T-helper 2 cell treated with Interferon-gamma antibody and Interleukin-4, amounts not matched to agents 100 ng/mL and 5 ng/mL, for 36 hours (primary cell): ENCODE results near the gene EDEM3. TPM values are rescaled to one million over a fixed set of nuclear protein-coding genes. Genes with fewer than 3 reads are reported as not detected.
"Not testable (repeated sequence)": the region's sequence is repeated elsewhere in the genome, so short reads cannot be mapped to it uniquely, and the experiment has no call there.

Experiments
- intact Hi-C: fragments of 100-400 bp; cut with micrococcal nuclease; formaldehyde crosslinking; loops from one replicate; pipeline ENCODE4 v1.15.1; 2023
- total RNA-seq: library from RNA; stranded (reverse); gene quantifications from 2 replicates; pipeline ENCODE4 v1.2.3, GENCODE V29; 2022

The EDEM3 gene
- total RNA-seq, 1 donor from 2014 or later, result 48.9 TPM

DNA sequence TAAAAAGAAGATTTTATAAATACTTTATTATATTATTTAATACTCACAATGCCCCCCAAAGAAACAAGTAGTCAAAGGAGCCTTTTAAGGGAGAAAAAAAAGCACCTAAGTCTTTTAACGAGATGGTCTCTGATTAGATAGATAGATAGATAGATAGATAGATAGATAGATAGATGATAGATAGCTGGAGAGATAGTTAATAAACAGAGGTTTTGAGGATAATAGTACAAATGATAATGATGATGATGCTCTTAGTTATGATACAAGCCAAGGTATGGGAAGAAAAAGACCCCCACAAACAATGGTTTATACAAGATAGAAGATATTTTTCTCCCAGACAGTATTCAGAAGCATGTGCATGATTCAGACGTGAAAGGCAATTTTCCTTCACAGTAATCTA, 14.6 kb upstream of the EDEM3 start:
- intact Hi-C loops, result no loop called here

DNA sequence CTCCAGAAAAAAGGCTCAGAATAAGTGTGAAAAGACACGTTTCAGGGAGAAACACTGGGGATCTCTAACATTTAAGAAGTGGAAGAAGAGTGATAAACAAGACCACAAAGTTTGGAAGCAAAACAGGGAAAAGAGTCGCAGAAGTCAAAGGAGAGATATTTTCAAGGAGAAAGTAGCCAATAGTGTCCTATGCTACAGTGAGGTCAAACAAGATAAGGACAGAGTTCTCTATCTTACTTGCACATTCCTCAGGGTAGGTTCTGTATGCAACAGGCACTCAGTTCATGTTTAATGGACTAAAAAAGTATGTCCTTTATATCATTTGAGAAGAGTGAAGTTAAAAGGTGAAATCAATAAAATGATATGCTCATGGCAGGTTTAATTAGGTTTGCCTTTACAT, 13.8 kb upstream of the EDEM3 start:
- intact Hi-C loops, result no loop called here

DNA sequence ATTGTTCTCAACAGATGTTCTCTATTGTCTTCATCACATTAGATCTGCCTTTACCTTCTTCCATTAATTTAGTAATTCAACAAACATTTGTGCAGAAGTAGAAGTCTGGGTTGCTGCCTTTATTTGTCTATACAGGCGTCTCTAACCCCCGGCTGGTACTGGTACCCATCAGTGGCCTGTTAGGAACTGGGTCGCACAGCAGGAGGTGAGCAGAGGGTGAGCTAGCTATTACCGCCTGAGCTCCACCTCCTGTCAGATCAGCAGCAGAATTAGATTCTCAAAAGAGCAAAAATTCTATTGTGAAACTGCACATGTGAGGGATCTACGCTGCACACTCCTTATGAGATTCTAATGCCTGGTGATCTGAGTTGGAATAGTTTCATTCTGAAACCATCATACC, 12.9 kb upstream of the EDEM3 start:
- intact Hi-C loops, result no loop called here

DNA sequence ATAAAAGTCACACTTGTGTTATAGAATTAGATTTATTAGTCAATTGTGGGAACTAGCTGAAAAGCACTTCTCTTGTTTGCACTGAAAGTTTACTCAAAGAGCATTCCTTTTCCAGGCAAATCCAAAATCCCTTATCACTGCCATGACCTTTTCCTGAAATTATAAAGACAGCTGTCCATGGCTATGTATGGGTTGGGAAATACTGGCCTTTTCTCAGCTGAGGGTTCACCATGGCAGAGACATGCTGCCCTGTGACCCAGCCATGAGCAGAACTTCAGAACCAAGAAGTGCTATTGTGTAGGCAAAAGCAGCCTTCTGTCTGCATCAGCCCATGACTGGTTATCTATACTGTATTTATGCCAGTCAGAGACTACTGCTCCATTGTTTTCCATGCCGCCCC, 9.8 kb upstream of the EDEM3 start:
- intact Hi-C loops, result no loop called here

DNA sequence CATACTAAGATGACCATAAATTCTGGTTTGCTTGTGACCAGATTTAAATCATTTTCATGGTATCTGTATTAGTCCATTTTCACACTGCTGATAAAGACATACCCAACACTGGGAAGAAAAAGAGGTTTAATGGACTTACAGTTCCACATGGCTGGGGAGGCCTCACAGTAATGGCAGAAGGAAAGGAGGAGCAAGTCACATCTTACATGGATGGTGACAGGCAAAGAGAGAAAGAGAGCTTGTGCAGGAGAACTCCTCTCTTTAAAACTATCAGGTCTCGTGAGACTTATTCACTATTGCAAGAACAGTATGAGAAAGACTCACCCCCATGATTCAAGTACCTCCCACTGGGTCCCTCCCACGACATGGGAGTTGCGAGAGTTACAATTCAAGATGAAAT, 8.9 kb upstream of the EDEM3 start:
- intact Hi-C loops, result not testable (repeated sequence)

DNA sequence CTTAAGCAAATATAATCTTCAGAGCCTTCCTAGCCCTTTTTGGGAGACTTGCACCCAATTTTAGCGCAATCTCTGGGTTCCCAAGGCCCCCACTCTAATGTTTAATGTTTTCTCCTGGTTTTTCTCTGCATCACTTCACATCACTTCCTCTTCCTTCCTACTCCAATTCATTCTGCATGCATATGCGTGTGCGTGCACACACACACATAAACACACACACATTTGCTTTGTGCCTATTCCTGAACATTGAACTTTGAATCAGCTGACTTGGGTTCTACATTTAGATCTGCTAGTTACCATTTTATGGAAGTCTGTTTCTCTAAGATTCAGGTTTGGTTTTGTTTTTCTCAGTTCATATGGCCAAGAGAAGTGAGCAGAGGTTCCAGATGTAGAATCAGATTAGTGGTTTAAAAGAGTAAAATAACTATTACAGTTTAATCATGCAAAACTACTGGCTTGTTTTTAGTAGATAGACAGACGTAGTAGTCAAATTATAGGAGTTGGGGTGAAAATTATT, 7.4 kb upstream of the EDEM3 start:
- intact Hi-C loops, result no loop called here

DNA sequence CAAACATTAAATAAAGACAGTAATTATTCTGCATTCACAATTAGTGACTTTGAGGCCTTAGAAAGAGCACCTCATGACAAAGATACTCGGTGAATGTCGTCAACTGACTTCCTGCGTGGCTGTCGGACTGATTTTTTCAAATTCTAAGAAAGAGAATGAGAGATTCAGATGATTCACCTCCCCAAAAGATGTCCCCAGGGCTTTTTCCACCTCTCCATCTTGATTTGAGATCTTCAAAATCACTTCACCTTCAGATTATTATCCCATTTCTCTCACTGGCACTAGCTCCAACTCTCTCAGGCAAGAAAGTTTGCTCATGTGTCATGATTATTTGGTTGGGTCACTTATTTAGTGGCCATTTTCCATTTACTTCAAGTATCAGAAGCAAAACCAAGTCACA, 5.0 kb upstream of the EDEM3 start:
- intact Hi-C loops, result loop anchor here (5.0 to 10.0 kb wide), 3 partner anchors 83 to 805 kb away; partner anchors contain the start of gene TSEN15

DNA sequence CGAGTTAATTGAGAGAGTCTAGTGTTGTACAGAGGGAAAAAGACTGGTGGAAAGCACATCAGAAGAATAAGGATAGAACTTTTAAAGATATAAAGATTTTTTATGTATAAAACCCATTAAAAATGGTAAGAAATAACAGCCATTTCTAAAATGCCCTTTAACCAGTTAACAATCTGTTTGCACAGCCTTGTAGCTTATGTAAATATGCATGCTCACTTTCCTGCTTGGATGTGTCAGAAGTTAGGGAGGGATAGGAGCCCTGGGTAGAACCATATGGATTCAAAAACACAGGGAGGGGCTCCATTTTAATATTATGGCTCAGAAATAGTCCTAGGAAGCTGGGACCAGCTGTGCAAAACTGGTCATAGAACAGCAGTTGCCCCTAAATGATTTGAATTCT, 4.5 kb upstream of the EDEM3 start:
- intact Hi-C loops, result loop anchor here (5.0 to 10.0 kb wide), 3 partner anchors 83 to 804 kb away; partner anchors contain the start of gene TSEN15

DNA sequence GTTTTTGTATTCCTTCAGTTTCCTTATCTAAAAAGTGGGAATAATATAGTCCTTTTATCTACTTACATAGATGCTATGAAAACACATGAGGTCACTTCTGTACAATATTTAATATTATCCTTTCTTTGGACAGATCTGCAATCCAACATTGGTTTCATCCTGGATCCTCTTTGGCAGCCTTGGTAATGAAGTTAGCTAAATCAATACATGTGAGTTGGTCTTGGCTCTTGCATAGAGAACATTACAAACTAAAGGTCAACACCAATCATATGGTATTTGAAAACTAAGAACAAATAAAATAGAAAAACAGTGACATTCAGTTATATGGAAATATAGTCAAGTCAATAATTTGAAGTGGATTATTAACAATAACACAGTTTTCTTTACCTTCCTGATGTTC, 3.2 kb upstream of the EDEM3 start:
- intact Hi-C loops, result loop anchor here (5.0 to 10.0 kb wide), 3 partner anchors 84 to 803 kb away; partner anchors contain the start of gene TSEN15

DNA sequence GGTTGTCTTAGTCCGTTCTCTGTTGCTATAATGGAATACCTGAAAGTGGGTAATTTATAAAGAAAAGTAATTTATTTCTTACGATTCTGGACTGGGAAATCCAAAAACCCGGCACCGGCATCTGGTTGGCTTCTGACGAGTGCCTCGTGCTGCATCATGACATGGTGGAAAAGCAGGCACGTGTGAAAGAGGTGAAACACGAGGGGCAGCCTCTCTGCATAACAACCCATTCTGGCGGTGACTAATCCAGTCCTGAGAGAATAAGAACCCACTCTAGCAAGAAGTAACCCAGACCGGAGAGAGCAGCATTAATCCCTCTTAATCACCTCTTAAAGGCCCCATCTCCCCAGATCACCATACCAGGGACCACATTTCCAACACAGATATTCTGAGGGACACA, 2.7 kb upstream of the EDEM3 start:
- intact Hi-C loops, result loop anchor here (5.0 to 10.0 kb wide), 3 partner anchors 85 to 803 kb away; partner anchors contain the start of gene TSEN15

DNA sequence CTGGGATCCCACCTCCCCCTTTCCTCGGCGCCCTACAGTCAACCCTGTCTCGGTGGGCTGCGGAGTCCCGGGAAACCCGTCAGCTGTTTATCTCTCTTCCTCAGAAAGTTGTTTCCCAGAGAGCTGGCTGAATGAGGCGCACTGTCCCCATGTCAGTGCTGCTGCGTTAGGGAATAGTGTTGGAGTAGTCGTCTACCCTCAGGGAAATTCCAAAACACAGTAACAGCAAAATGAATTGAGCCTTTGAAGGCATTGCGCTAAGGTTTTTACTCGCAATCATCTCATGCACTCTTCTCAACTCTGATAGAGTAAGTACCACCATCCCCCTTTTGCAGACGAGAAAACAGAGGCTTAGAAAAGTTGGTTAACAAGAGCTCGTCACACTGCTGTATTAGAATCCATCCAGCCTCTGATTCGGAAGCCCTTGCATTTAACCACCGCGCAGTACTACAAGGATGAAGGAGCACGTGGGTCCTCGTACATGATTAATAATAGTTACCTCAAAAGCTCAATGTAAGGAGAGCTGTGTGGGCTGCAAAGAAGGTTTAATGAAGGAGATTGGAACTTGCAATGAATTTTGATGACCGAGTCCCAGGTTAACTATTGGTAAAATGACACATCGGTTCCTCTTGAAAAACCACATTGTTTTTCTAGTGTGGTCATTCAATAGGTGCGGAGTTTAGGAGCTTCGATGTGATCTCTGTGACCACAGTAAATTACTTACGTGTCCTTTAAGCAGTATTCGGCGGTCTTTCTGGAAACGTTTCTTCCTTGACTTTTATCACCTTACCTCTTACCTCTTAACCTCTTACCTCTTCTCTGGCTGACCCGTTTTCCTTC, 788 bp upstream of the EDEM3 start:
- intact Hi-C loops, result loop anchor here (1.0 to 10.0 kb wide), 9 partner anchors 12 to 1121 kb away; partner anchors contain the start of genes ARPC5, RNF2, SWT1 and TSEN15

DNA sequence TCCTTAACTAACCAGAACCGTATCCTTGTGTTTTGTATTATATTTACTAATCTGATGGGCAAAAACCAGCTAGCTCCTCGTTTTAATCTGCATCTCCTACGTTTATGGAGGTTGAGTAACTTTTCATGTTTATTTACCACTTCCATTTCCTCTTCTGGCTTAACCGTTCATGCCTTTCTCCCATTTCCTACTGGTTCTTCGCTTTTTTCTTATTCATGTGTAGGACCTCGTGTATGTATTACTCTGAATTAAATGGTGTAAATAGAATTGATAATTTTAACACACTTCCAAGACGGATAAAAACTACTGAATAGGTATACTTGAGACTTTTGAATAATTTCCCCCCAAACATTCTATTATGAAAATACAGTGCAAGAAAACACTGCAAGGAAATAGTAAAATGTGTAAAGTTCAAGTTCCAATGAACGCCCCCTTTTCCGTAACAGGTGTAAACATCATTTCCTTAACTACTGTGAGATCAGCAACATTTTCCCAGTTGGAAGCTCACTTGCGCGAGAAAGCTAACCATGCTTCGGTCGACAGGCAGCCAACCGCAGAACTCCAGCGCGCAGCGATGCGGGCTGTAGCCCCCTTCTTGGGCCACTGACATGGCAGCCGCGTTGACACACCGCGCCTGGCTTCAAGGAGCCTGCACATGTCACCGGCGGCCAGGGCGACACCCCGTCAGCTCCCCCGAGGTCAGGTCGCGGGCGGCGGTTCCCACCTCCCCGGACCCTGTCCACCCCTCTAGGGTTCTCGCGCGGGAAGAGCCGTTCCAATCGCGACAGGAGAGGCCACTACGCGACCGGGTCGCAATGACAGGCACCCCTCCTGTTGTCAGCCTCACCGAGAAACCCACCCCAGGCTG, 816 bp downstream of the EDEM3 start:
- intact Hi-C loops, result loop anchor here (1.0 to 10.0 kb wide), 11 partner anchors 51 to 1621 kb away; partner anchors contain the start of genes ARPC5, C1orf21, IVNS1ABP and NIBAN1

DNA sequence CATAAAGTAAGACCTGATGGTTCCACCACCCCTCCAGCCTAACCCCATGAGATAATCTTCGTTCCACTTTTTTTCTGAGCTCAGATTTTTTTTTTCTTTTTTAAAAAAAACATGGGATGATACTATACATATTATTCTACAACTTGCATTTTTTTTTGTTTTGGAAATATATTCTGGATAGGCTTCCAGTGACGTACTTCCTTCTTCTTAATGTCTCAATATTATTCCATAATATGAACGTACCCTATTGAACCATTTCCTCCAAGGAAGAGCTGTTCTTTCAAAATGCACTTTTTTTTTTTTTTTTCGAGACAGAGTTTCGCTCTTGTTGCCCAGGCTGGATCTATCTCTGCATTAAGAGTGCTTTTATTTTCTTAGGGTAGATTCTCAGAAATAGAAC, 1.5 kb downstream of the EDEM3 start:
- intact Hi-C loops, result loop anchor here (10.0 kb wide), 2 partner anchors 698 to 798 kb away; partner anchors contain the start of gene TSEN15

DNA sequence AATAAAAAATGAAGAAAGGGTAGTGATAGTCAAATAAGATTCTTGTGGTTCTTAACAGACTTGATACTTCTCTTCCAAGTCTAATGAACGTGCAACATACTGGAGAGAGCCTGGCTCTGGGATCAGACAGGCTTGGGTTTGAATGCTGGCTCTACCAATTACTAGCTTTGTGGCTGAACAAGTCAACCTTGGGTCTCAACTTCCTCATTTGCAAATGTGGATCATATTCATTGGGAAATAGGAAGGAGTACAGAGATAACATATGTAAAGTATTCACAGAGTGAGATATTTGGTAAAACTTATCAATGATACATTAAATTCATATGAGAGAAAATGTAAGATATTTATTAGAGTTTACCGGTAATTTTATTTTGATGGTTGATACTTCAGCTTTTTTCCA, 2.0 kb downstream of the EDEM3 start:
- intact Hi-C loops, result loop anchor here (10.0 kb wide), 2 partner anchors 698 to 798 kb away; partner anchors contain the start of gene TSEN15

DNA sequence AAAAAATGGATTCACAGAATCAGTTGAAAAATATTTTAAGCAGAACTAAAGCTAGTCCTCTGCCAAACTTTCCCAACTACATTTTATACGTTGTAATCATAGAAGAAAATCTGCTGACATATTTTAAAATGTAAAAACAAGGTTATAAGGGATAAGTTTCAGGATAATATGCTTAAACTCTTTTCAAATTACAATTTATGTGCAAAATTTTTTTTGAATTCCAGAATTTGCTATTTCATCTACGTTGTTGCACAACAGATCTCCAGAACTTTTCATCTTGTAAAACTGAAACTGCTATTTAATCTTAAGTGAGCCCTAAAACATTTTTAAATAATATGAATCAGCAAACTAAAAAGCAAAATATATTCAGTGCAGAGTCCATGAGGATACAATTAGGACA, 5.9 kb downstream of the EDEM3 start:
- intact Hi-C loops, result no loop called here

DNA sequence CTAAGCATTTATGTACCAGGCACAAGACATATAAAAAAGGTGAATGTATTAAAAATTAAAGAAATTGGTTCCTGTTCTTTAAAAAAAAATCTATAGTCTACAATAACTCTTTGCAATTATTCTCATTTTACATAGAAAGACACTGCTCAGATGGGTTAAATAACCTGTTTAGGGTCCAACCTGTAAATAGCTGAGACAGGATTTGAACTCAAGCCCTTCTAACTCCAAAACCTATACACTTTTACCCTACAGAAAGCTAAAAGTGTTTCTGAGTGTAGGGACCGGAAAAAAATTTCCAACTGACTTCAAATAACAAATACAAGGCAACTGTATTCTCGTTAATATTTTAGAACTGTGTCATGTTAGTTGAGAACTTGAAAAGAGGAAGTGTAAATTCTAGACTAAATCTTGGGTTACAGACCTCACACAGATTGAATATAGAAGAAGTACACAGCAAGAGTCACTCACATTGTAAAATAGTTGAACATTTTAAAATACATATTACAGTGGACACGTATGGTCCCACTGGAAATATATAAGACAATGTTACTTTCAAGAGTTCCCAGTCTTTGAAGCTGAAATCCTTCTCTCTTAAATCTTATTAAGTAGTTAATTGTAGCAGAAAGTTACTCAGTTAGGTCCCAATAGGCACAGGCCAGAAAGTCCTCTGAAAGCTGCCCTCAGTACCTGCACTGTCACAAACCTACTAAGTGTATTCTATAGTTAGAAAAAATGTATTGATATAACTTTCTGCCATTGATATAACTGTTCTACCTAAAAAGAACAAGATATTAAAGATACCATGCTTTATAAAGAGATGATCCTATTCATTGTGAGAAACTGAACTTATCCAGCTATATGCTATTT, 7.3 kb downstream of the EDEM3 start:
- intact Hi-C loops, result no loop called here

DNA sequence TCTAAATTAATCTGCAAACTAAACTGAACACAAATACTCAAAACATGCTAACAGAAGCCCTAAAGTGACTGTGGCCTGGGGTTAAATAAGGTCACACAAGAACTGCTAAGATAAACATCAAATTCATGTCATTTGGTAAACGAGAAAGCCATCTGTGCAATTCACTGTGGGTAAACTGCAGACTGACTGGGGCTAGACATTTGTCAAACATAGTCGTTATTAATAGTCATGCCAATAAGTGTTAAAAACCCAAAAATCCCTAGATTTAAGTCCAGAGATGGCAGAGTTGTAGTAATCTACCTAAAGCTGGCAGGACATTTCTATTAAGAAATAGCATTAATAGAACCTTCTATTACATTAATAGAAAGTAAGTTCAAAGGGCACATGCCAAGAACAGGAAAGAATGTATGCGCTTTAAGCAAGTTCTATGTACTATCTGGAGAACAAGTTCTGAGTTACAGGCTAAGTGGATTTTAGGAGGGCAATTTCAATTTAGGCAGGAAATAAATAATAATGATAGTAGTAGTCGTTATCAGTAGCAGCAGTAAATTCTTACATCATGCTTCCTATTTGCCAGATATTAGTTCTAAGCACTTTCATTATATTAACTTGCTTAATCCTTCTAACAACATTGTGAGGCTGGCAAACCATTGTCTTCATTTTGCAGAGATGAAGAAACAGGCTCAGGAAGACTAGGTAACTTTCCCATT, 8.6 kb downstream of the EDEM3 start:
- intact Hi-C loops, result no loop called here

DNA sequence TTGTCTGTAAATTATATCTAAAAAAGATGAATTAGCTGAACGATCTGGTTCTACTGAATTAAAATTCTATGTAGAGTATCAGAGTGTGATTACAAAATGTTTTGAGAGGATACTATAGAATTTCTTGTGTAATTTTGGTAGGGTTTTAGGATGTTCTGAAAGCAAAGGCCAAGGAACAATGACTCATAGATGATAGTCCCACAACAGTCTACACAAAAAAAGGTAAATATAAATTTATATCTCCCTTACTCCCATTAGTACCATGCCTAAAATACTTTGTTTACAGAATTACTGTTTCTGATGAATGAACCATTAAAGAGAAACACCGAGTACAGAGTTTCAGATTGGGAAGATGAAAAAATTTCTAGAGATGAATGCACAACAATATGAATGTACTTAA, 9.5 kb downstream of the EDEM3 start:
- intact Hi-C loops, result no loop called here

DNA sequence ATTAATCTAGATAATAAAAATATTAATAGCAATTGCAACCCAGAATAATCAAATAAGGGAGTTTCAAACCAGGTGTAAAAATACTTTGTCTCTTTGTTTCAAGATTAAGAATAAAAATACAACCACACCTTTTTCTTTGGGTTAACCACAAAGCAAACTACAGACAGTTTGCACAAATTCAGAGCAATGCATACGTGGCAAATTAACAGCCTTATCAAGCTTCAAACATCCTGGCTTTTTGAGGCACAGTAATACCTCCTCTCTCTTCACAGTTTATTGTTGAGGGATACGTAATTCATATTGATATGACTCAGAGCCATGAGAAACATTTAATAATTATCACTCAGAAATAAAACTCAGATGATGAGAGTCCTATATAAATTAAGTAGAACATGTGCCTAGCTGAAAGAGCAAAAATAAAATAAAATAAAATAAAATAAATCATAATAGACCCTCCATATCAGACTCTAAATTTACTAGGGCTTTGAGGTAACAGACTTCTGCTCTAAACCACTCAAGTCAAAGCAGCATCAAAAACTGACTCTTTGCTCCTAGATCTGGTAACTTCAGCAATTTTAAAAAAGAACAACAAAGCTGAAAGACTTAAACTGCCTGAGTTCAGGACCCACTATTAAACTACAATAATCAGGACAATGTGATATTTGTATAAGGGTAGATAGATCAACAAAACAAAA, 11.4 kb downstream of the EDEM3 start:
- intact Hi-C loops, result loop anchor here (1.0 to 2.0 kb wide), 2 partner anchors 12 to 356 kb away; partner anchors contain the start of gene C1orf21
